DMS53 treated with DMSO at 0.1 percent for 48 hours (cell line): ENCODE data around the gene NKIRAS2.

Experiments
- DNase-seq: peaks from one replicate; lab custom pipeline; 2025; ENCODE audit not compliant: unreplicated experiment; lab: John Stamatoyannopoulos, UW

NKIRAS2 gene

DNA sequence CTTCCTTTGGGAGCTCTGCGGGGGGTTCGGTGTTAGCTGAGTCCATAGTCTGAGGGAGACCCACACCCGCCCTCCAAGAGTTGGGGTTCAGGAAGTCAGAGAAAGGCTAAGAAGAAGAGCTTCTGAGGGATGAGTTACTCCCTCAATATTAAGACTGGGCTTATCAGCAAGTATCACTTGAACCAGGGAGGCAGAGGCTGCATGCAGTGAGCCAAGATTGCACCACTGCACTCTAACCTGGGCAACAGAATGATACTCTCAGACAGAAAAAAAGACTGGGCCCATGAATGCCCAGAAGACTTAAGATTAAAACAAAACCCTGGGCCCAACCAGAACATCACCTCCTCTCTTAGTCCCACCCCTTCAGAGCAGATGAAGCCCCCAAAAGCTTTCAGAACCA is 6.0 kb downstream of the NKIRAS2 start:
- DNase-seq: no peak

- no peak for DNase-seq
Measured at GRCh38 chr17:42026857-42027589, 7.1 kb downstream of the NKIRAS2 start.

DNA sequence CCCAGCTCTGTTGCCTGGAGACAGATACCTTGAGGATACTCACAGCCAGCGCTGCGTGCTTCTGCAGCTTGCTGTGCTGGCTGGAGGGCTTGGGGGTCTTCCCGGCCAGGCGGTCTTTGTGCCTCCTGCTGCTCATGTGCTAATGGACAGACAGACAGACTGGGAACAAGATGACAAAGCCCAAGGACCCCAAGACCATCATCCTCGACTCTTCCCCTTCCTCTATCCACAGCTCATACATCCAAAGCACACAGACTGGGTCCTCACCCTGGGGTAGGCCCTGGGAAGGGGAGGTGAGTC is 7.7 kb downstream of the NKIRAS2 start:
- no peak for DNase-seq

DNA sequence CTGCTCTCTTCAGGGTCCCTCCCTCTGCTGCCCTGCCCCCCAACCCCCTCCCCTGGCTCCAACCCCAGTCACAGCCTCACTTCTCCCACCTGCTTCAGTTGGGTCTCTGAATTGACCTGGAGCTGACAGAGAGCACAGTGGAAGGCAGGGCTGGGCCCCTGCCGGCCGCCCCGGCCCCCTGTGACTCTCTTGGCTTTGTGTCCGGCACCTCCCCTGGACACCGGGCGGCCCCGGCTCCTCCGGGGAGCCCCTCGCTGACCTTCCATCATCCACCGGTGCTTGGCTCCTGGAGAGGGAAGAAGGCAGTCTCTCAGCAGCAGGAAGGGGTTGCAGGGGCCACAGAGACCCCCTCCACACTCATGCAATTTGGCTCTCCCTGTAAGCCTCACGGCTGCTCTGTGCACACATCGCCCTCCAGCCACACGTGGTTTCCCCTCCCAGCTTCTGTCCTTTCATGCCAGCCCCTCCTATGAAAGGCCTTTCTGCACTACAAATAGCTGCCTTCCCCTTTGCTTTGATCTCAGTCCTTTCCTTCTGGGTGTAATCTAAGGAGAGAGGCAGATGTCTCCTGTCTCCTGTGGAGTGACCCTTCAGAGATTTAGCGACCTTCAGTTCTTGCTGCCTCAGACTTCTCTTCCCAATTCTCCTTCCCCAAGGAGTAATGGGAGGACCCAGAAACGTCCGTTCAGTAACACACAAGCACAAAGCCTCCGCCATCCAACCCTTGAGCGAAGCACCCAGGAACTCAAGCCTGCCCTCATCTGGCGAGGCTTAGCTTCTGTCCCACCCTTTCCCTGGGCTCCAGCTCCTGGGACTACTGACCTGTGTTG is 8.3 kb downstream of the NKIRAS2 start:
- peak; percentile 5 for DNase-seq

GRCh38 chr17:42028791-42029127 is 8.9 kb downstream of the NKIRAS2 start:
- DNase-seq: no peak

- DNase-seq: no peak
Measured at GRCh38 chr17:42031584-42031983, 11.7 kb downstream of the NKIRAS2 start.

DNA sequence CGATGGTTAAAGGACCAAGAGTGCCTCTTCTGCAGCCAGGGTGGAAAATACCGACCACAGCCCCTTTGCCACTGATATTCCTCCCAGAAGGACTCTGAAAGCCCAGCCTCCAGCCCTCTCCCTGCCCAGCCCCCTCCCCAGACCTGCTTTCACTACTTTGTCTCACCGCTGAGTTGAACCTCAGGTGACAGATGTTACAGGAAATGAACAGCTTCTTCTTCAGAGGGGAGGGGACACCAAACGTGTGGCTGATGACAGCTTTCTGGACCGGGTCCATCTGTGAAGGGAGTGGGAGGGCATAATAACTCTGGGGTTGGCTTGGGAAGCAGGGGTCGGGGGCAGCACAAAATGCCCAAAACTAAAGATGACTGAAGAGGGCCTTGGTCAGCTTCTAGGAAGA is 14.2 kb downstream of the NKIRAS2 start:
- no peak for DNase-seq

DNA sequence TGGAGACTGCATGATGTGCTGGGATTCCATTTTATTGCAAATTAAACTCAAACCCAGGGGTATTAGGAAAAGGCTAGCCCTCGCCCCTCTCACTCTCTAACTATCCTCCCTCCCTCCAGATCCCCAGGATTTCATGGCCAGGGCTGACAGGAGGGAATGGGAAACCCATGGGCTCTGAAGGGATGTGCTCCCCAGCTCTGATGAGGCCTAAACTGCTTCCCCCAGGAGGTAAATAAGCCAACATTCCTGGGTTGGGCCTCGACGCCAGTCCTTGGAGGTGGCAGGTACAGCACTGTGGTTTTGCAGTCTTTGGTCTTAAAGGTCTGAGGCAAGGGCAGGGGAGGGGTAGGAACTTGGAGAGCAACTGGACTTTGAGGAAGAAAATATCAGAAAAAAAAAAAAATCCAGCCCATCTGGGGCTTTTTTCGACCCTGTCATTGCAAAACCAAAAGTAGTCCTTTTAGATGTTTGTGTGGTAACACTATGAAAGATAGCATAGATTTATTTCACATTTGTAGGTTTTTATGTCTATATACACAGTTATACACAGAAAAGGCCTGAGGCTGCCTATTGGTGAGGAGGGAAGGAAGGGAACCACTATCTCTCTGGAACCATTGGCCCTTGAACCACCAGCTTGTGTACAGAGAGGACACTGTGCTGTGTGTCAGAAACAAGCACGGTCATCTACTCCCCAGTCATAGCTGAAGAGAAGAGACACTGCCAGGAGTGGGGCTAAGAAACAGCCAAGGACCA is 18.5 kb downstream of the NKIRAS2 start:
- no peak for DNase-seq

DNA sequence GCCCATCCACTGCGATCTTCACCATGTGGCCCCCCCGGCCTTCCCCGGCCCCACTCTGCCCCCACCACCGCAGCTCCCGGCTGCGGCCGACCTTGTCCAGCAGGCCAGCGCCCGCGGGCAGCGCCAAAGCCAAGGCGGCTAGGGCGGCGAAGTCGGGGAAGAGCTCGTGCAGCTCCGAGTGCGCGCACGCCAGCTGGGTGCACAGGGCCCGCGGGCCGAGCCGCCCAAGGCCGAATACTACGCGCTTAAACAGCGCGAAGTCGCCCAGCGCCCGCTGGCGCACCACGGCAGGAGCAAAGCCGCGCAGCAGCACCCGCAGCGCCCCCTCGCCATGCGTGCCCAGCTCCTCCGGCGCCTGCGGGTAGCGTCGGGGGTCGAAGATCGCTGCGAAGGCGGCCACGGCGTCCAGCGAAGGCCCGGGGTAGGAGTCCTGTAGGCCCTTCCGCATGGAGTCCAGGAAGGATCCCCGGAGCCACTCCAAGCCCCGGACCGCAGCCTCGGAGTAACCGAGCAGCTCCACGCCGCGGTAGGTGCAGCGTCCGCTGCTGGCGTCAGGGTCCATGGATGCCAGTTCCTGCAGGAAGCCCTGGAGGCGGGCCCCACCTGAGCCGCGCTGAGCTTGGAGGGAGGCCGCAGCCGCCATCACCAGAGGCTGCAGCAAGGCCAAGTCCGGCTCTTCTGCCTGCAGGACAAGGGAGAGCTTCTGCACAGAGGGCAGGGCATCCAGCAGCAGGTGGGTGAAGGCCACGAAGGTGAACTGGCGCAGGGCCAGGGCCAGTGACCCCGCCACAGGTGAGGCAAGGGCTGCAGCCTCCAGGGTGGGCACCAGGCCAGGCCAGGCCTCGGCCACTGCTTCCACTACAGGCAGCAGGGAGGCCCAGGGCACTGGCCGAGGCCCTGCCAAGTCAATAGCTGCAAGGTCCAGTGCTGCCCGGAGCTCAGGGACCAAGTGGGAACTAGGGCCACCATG is 20.2 kb downstream of the NKIRAS2 start:
- no peak for DNase-seq

- DNase-seq: no peak
Measured at GRCh38 chr17:42040818-42041217, 20.9 kb downstream of the NKIRAS2 start.

- no peak for DNase-seq
Measured at GRCh38 chr17:42041619-42042018, 21.7 kb downstream of the NKIRAS2 start.

DNA sequence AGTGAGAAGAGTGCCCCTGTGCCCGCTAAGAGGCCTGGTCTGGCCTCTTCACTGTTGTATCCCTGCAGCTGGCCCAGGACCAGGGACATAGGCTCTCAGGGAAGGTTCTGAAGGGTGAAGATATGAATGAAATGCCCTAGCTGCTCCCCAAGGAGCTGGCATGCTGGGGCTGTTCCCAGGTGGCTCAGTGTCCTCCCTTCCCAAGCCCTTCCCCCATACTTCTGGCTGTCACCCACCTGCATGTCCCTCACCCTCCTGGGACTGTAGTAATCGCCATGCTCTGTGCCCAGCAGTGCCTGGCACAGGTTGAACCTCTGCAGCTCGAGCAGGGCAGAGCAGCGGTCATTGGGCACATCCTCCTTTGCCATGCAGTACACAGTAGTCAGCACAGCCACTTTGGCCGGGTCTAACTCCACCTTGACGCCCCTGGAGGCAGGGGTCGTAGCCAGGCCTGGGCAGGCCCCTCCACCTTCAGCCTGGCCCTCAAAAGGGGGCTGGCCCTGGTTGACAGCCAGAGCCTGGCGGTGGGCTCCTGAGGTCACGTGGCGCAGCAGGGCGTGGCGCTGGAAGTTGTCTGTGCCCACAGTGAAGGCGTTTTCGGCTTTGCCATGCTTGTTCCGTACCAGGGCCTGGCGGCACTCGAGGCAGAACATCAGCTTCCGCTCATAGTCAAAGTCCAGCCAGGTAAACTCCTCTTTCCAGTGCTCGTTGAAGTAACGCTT is 22.9 kb downstream of the NKIRAS2 start:
- DNase-seq: no peak

DNA sequence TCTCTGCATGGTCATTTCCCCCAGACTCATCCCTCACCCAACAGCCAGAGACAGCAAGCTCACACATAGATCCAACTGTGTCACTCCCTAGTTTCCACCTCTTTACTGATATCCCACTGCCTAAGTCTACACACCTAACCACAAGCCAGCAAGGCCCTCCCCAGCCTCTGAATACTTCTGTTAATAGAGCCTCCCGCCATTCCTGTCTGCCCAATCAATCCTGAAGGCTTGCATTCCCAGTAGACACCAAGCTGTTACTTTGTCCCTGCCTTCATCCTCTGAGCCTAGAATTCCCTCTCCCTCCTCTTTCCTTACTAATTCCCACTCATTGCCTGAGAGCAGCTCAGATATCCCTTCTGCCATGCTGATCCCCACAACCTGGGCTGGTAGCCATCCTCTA is 25.8 kb downstream of the NKIRAS2 start:
- DNase-seq: no peak

GRCh38 chr17:42047343-42047742 is 27.5 kb downstream of the NKIRAS2 start:
- DNase-seq: no peak

DNA sequence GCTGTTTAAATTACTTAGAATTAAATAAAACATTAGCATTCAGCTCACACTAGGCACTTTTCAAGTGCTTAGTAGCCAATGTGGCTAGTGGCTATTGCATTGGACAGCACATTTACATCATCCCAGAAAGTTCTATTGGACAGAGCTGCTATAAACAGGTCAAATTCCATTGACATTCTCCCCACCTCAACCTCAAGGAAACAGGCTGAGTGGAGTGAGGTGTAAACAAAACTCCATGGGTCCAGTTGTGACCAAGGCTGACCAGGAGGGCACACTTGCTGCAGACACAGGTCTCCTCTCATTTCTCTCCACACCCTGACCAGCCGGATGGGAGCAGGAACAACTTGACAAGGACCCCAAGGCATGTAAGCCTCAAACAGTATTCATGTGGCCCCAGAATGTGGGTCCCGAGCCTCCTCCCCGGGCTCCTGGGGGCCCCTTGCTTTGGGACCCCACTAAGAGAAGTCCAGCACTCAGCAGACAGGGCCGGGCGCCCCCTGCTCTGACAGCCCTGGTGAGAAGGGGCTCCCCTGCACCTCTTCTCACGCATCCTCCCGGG is 30.0 kb downstream of the NKIRAS2 start:
- DNase-seq: no peak

DNA sequence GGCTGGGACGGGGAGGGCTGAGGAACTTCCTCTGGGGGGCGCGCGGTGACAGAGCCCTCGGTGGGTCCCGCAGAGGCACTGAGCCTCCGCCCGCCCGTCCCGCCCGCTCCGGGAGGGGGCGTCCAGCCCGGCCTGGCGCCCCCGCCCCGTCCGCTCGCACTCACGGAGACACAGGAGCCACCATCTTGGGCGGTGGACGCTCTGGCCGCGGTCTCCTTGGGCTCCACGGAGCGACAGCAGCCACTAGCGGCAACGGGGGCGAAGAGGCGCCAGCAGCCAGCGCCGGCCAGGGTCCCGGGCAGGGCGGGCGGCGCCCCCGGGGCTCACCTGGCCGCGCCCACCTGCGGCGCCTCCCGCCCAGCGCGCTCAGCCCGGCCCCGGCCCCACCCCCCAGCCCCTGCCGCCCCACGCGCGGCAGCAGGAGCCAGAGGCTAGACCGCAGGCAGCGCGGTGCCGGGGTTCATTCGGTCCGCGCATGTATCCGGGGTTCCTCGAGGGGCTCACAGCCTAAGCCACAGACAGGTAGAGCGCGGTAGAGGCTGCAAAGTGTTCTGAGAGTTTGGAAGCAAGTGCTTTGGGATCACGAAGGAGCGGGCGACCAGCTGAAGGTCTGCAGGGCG is 30.6 kb downstream of the NKIRAS2 start, which contains the start of gene C17orf113:
TSS of gene C17orf113 (minus strand) at position 209 of the 620 bp plus-strand sequence. CDS start 7,225 bp downstream, outside the sequence.
- DNase-seq: no peak

DNA sequence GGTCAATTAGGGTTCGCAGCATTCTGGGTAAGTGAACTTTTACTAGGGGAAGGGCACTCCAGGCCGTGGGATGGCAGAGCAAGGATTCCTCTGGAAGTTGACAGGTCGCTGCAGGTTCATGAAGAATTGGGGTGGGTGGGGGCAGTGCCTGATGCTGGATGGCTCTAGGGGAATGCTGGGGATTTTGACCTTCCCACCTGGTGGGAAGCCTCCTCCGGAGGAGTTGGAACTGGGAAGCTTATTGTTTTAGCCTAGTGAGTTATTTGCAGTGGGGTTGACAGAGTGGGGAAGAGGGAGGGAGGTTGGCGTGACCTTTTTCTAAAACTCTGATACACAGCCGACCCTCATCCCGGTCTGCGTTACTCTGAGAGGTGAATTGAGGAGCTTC is 31.1 kb downstream of the NKIRAS2 start:
- DNase-seq: no peak

DNA sequence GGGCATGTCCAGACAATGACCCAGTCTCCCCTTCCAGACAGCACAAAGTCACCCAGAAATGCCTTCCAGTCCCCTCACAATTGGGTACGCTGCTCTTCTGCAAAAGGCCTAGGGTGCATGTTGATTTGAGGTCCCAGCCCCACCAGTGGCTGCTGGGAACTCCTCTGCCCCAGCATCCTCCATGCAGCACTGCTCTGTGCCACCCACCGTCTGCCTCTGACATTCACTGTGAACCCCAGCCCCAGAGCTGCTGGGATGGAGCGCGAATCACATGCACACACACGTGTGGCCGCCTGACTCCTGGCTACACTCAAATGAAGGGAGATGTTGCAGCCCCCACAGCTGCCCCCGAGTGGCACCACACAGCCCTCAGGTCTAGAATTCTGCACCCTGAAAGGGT is 31.8 kb downstream of the NKIRAS2 start:
- no peak for DNase-seq

- no peak for DNase-seq
Measured at GRCh38 chr17:42052346-42052877, 32.5 kb downstream of the NKIRAS2 start.
